Neural cell (in vitro differentiated cells): ENCODE results near the gene HPS1.

Source experiments
- CTCF ChIP-seq: fragments of 450-650 bp; IDR thresholded peaks from 2 replicates; pipeline ENCODE4 v1.5.1; 2014; ENCODE audit warnings: antibody characterized with exemption, mild to moderate bottlenecking, moderate library complexity; ENCODE audit not compliant: poor library complexity, severe bottlenecking
- POLR2AphosphoS5 ChIP-seq: IDR thresholded peaks from 2 replicates; pipeline ENCODE4 v1.6.1; 2012

GRCh38 chr10:98482096-98482495 is 35.4 kb upstream of the HPS1 start:
- TF ChIP-seq CTCF (no peak), POLR2AphosphoS5 (no peak)
